Activated CD8-positive, alpha-beta T cell treated with anti-CD3 and anti-CD28 coated beads, Interleukin-2, amount 10 ng/mL, durations not matched to agents 7 days and 5 days (primary cell): ENCODE results near the gene YBX3. TPM values are rescaled to one million over a fixed set of nuclear protein-coding genes. Genes with fewer than 3 reads are reported as not detected.

Source experiments
- ATAC-seq: fragments of 150-1000 bp; cut with Tn5 transposase; one replicate; pipeline ENCODE4 v1.10.0; 2021; ENCODE audit warnings: moderate library complexity
- CTCF ChIA-PET: fragments of 350-600 bp; sonication (Branson Sonifier 250); formaldehyde crosslinking; loops from one replicate; lab custom pipeline; 2021; ENCODE audit warnings: antibody characterized with exemption; lab: Charles Lee
- POLR2A ChIA-PET: fragments of 350-600 bp; sonication (Branson Sonifier 250); formaldehyde crosslinking; loops from one replicate; lab custom pipeline; 2021; ENCODE audit warnings: antibody characterized with exemption; lab: Charles Lee
- DNase-seq: peaks from one replicate; pipeline ENCODE4 v3.0.0-alpha.2; 2020
- H3K27ac Mint-ChIP-seq: one replicate; pipeline ENCODE4 v1.8.0; 2021; ENCODE audit warnings: mild to moderate bottlenecking, mixed read lengths
- H3K27me3 Mint-ChIP-seq: one replicate; pipeline ENCODE4 v1.8.0; 2021; ENCODE audit warnings: low read depth, mixed read lengths
- H3K36me3 Mint-ChIP-seq: one replicate; pipeline ENCODE4 v1.8.0; 2021; ENCODE audit warnings: low read depth, mixed read lengths
- H3K4me1 Mint-ChIP-seq: one replicate; pipeline ENCODE4 v1.8.0; 2021; ENCODE audit warnings: low read depth, mixed read lengths
- H3K4me3 Mint-ChIP-seq: one replicate; pipeline ENCODE4 v1.8.0; 2021; ENCODE audit warnings: mild to moderate bottlenecking, mixed read lengths
- H3K9me3 Mint-ChIP-seq: one replicate; pipeline ENCODE4 v1.8.0; 2022; ENCODE audit warnings: mixed read lengths; ENCODE audit not compliant: insufficient read depth
- total RNA-seq, 2 experiments: library from RNA; stranded (reverse); gene quantifications; one replicate each; pipeline ENCODE4 v1.2.3, GENCODE V29; 2021

Gene YBX3
- total RNA-seq, 2 experiments from 2014 or later, result 85.4 to 91.9 TPM

GRCh38 chr12:10701843-10702242 lies 21.3 kb downstream of the YBX3 start:
- no peaks in the 10 kb centered on the region for H3K27me3 Mint-ChIP-seq
- ChIA-PET POLR2A (no interaction called here), CTCF (no interaction called here)
- no peaks in the 10 kb centered on the region for H3K9me3 Mint-ChIP-seq
- no peak for ATAC-seq
- DNase-seq, result no peak
- peak overlapping the region; percentile 72 for H3K27ac Mint-ChIP-seq
- peaks cover 52% of the 10 kb centered on the region for H3K36me3 Mint-ChIP-seq
- H3K4me1 Mint-ChIP-seq, result peaks cover 17% of the 10 kb centered on the region
- no peak overlapping the region for H3K4me3 Mint-ChIP-seq

GRCh38 chr12:10701131-10701681 lies 21.9 kb downstream of the YBX3 start:
- peak overlapping the region; percentile 36 for H3K4me3 Mint-ChIP-seq
- ChIA-PET POLR2A (interaction anchor here (1.0 kb wide), 1 partner anchor 12 kb away, joined by 4 read pairs; no protein-coding TSS in a partner anchor), CTCF (no interaction called here)
- ATAC-seq, result peak; percentile 73
- peak overlapping the region; percentile 72 for H3K27ac Mint-ChIP-seq
- peaks cover 14% of the 10 kb centered on the region for H3K4me1 Mint-ChIP-seq
- H3K9me3 Mint-ChIP-seq, result no peaks in the 10 kb centered on the region
- H3K27me3 Mint-ChIP-seq, result no peaks in the 10 kb centered on the region
- H3K36me3 Mint-ChIP-seq, result peaks cover 51% of the 10 kb centered on the region
- DNase-seq, result no peak

- no peak overlapping the region for H3K27ac Mint-ChIP-seq
- H3K27me3 Mint-ChIP-seq, result no peaks in the 10 kb centered on the region
- peaks cover 50% of the 10 kb centered on the region for H3K36me3 Mint-ChIP-seq
- ChIA-PET POLR2A (interaction anchor here (1.0 to 2.2 kb wide), 2 partner anchors 12 to 471 kb away, joined by 4 to 6 read pairs; no protein-coding TSS in a partner anchor), CTCF (no interaction called here)
- H3K4me1 Mint-ChIP-seq, result peaks cover 15% of the 10 kb centered on the region
- ATAC-seq (no peak), DNase-seq (no peak)
- H3K4me3 Mint-ChIP-seq, result no peak overlapping the region
- H3K9me3 Mint-ChIP-seq, result no peaks in the 10 kb centered on the region
Observed at GRCh38 chr12:10700581-10700980, 22.5 kb downstream of the YBX3 start.

GRCh38 chr12:10697862-10698261 lies 25.3 kb downstream of the YBX3 start:
- Mint-ChIP-seq H3K4me1 (peaks cover 20% of the 10 kb centered on the region), H3K27me3 (no peaks in the 10 kb centered on the region), H3K27ac (no peak overlapping the region), H3K4me3 (no peak overlapping the region), H3K36me3 (peaks cover 40% of the 10 kb centered on the region), H3K9me3 (no peaks in the 10 kb centered on the region)
- no peak for ATAC-seq
- ChIA-PET CTCF (interaction anchor here (3.7 kb wide), 1 partner anchor 52 kb away, joined by 13 read pairs; no protein-coding TSS in a partner anchor), POLR2A (no interaction called here)
- DNase-seq, result no peak

GRCh38 chr12:10697156-10697555 lies 26.0 kb downstream of the YBX3 start:
- no peak for ATAC-seq
- Mint-ChIP-seq H3K9me3 (no peaks in the 10 kb centered on the region), H3K36me3 (peaks cover 37% of the 10 kb centered on the region), H3K27ac (no peak overlapping the region), H3K4me3 (no peak overlapping the region), H3K4me1 (peaks cover 20% of the 10 kb centered on the region), H3K27me3 (no peaks in the 10 kb centered on the region)
- no peak for DNase-seq
- CTCF ChIA-PET, result interaction anchor here (0.9 to 3.7 kb wide), 3 partner anchors 18 to 53 kb away, joined by 3 to 13 read pairs (median 4); no protein-coding TSS in a partner anchor
- POLR2A ChIA-PET, result interaction anchor here (0.8 kb wide), 1 partner anchor 21 kb away, joined by 3 read pairs; no protein-coding TSS in a partner anchor

GRCh38 chr12:10690906-10691305 lies 32.2 kb downstream of the YBX3 start:
- Mint-ChIP-seq H3K9me3 (peaks cover 10% of the 10 kb centered on the region), H3K27ac (no peak overlapping the region), H3K4me1 (peaks cover 6% of the 10 kb centered on the region), H3K27me3 (no peaks in the 10 kb centered on the region), H3K36me3 (peaks cover 5% of the 10 kb centered on the region), H3K4me3 (no peak overlapping the region)
- ATAC-seq (no peak), DNase-seq (no peak)
- ChIA-PET POLR2A (no interaction called here), CTCF (interaction anchor here (0.9 to 2.3 kb wide), 3 partner anchors 11 to 455 kb away, joined by 3 to 7 read pairs (median 6); no protein-coding TSS in a partner anchor)

GRCh38 chr12:10689146-10689545 lies 34.0 kb downstream of the YBX3 start:
- DNase-seq, result no peak
- Mint-ChIP-seq H3K9me3 (peaks cover 10% of the 10 kb centered on the region), H3K4me1 (no peaks in the 10 kb centered on the region), H3K4me3 (no peak overlapping the region), H3K36me3 (no peaks in the 10 kb centered on the region), H3K27me3 (peaks cover 4% of the 10 kb centered on the region), H3K27ac (no peak overlapping the region)
- POLR2A ChIA-PET, result interaction anchor here (0.6 kb wide), 1 partner anchor 12 kb away, joined by 4 read pairs; no protein-coding TSS in a partner anchor
- CTCF ChIA-PET, result interaction anchor here (0.6 to 2.3 kb wide), 3 partner anchors 61 to 597 kb away, joined by 3 to 6 read pairs (median 4); no protein-coding TSS in a partner anchor
- ATAC-seq, result no peak

GRCh38 chr12:10688042-10688441 lies 35.1 kb downstream of the YBX3 start:
- Mint-ChIP-seq H3K27ac (no peak overlapping the region), H3K9me3 (peaks cover 10% of the 10 kb centered on the region), H3K4me3 (no peak overlapping the region), H3K4me1 (no peaks in the 10 kb centered on the region), H3K27me3 (peaks cover 4% of the 10 kb centered on the region), H3K36me3 (no peaks in the 10 kb centered on the region)
- CTCF ChIA-PET, result no interaction called here
- no peak for ATAC-seq
- DNase-seq, result no peak
- POLR2A ChIA-PET, result no interaction called here

- H3K27ac Mint-ChIP-seq, result peak within 1 kb of the TSS; percentile 83
- POLR2A ChIA-PET, result interaction anchor here (1.5 kb wide), 1 partner anchor 119 kb away, joined by 3 read pairs; no protein-coding TSS in a partner anchor
- peaks cover 6% of the 10 kb centered on the region for H3K9me3 Mint-ChIP-seq
- peak; percentile 91 for ATAC-seq
- peak; percentile 86 for DNase-seq
- peaks cover 71% of the 10 kb centered on the region for H3K4me1 Mint-ChIP-seq
- H3K36me3 Mint-ChIP-seq, result peaks cover 18% of the 10 kb centered on the region
- peaks cover 12% of the 10 kb centered on the region for H3K27me3 Mint-ChIP-seq
- CTCF ChIA-PET, result interaction anchor here (1.2 to 1.3 kb wide), 2 partner anchors 351 to 373 kb away, joined by 3 read pairs; no protein-coding TSS in a partner anchor
- H3K4me3 Mint-ChIP-seq, result peak within 1 kb of the TSS; percentile 81
Observed at GRCh38 chr12:10673659-10674384, 49.3 kb downstream of the YBX3 start, which contains the start of gene STYK1. STYK1 (minus strand) TSS chr12:10674052; CDS start chr12:10634618, 39,434 bp downstream.

- H3K9me3 Mint-ChIP-seq, result peaks cover 6% of the 10 kb centered on the region
- POLR2A ChIA-PET, result interaction anchor here (1.0 to 2.1 kb wide), 3 partner anchors 60 to 519 kb away, joined by 3 to 5 read pairs (median 5); no protein-coding TSS in a partner anchor
- H3K27me3 Mint-ChIP-seq, result peaks cover 19% of the 10 kb centered on the region
- H3K4me1 Mint-ChIP-seq, result peaks cover 70% of the 10 kb centered on the region
- peaks cover 20% of the 10 kb centered on the region for H3K36me3 Mint-ChIP-seq
- DNase-seq (peak; percentile 63), ATAC-seq (peak; percentile 25)
- peak overlapping the region; percentile 81 for H3K4me3 Mint-ChIP-seq
- CTCF ChIA-PET, result interaction anchor here (0.7 to 1.6 kb wide), 4 partner anchors 78 to 371 kb away, joined by 3 read pairs; no protein-coding TSS in a partner anchor
- peak overlapping the region; percentile 33 for H3K27ac Mint-ChIP-seq
Observed at GRCh38 chr12:10672231-10672868, 50.8 kb downstream of the YBX3 start.

GRCh38 chr12:10669533-10669932 lies 53.6 kb downstream of the YBX3 start:
- Mint-ChIP-seq H3K27ac (no peak overlapping the region), H3K36me3 (peaks cover 14% of the 10 kb centered on the region), H3K9me3 (peaks cover 3% of the 10 kb centered on the region), H3K4me3 (no peak overlapping the region), H3K27me3 (peaks cover 13% of the 10 kb centered on the region), H3K4me1 (peaks cover 53% of the 10 kb centered on the region)
- ATAC-seq (no peak), DNase-seq (no peak)
- POLR2A ChIA-PET, result interaction anchor here (1.9 kb wide), 1 partner anchor 56 kb away, joined by 6 read pairs; the partner anchor contains the start of gene MAGOHB
- CTCF ChIA-PET, result interaction anchor here (1.5 to 1.7 kb wide), 3 partner anchors 80 to 434 kb away, joined by 5 to 6 read pairs (median 6); no protein-coding TSS in a partner anchor
